NCI-H1048 (cell line): Measurements from ENCODE around the gene IL23A.
"Not testable (repeated sequence)": the region's sequence is repeated elsewhere in the genome, so short reads cannot be mapped to it uniquely, and the experiment has no call there.

ENCODE experiments used
- DNase-seq: peaks from one replicate; lab custom pipeline; 2025; lab: John Stamatoyannopoulos, UW

Gene IL23A, protein sequence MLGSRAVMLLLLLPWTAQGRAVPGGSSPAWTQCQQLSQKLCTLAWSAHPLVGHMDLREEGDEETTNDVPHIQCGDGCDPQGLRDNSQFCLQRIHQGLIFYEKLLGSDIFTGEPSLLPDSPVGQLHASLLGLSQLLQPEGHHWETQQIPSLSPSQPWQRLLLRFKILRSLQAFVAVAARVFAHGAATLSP

GRCh38 chr12:56338308-56339157 is at the start of gene IL23A:
Gene IL23A (plus strand): TSS chr12:56338884. CDS start chr12:56339045, 161 bp downstream.
- no peak for DNase-seq

GRCh38 chr12:56293795-56294194 is 44.9 kb upstream of the IL23A start:
- no peak for DNase-seq

- DNase-seq, result no peak
Measured at GRCh38 chr12:56296295-56296694, 42.4 kb upstream of the IL23A start.

DNA sequence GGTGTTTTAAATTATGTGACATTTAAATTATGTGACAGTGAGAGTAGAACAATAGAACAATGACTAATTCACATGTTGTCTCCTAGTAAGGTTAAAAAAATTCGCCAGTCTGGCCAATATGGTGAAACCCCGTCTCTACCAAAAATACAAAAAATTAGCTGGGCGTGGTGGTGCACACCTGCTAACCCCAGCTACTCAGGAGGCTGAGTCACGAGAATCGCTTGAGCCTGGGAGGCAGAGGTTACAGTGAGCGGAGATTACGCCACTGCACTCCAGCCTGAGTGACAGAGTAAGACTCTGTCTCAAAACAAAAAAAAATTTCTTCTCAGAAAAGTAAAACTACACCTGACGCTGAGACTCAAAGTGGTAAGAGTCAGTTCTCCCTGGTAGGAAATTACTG is 41.3 kb upstream of the IL23A start:
- no peak for DNase-seq

- no peak for DNase-seq
Measured at GRCh38 chr12:56298828-56299227, 39.9 kb upstream of the IL23A start.

GRCh38 chr12:56299308-56299852 is 39.3 kb upstream of the IL23A start:
- no peak for DNase-seq

GRCh38 chr12:56299853-56300643 is 38.6 kb upstream of the IL23A start, which contains the start of gene CS:
Gene CS (minus strand): TSS chr12:56300330. CDS start chr12:56300201, 129 bp downstream.
- DNase-seq, result peak; percentile 97

DNA sequence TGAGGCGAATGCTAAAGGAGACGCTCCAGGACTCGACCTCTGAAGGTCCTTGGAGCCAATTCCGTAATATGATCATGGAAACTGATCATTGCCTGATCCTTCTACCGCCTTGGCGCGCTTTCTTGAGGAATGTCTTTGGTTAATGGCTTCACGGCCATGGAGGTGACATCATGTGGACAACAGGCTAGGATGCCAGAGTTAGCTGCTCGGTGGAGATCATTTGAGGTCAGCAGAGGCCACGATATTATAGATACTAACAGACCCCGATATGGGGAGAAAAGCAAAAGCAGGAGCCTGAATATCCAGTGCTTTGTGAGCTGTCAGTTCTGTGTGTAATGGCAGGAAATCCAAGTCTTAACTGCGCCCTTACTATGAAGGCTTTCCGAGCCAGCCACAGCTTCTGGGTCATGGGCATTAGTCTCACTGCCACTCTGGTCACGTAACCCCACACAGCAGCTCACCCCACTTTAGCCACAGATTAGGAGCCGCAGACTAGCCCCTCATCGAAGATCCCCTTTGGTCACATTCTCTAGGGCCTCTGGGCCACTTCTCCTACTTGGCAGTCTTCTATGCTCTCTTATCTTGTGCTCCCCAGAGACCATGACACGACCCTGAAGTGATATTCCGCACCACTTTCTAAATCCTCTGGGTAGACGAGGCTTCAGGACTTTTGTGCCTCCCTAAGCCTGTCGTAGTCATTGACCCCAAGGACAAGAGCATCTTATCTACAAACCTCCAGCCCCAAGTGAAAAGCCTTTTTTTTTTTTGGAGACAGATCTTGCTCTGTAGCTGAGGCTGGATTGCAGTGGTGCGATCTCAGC is 37.8 kb upstream of the IL23A start:
- DNase-seq, result no peak

DNA sequence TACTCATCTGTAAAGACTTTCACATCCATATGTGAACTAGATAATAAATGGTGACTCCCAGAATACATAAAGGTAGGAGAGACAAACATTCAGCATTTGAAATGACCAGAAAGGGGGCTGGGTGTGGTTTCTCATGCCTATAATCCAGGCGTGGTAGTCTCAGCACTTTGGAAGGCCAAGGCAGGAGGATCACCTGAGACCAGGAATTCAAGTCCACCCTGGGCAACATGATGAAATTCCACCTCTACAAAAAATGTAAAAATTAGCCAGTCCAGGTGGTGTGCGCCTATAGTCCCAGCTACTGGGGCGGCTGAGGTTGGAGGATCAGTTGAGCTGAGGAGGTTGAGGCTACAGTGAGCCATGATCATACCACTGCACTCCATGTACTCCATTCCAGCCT is 34.4 kb upstream of the IL23A start:
- no peak for DNase-seq

DNA sequence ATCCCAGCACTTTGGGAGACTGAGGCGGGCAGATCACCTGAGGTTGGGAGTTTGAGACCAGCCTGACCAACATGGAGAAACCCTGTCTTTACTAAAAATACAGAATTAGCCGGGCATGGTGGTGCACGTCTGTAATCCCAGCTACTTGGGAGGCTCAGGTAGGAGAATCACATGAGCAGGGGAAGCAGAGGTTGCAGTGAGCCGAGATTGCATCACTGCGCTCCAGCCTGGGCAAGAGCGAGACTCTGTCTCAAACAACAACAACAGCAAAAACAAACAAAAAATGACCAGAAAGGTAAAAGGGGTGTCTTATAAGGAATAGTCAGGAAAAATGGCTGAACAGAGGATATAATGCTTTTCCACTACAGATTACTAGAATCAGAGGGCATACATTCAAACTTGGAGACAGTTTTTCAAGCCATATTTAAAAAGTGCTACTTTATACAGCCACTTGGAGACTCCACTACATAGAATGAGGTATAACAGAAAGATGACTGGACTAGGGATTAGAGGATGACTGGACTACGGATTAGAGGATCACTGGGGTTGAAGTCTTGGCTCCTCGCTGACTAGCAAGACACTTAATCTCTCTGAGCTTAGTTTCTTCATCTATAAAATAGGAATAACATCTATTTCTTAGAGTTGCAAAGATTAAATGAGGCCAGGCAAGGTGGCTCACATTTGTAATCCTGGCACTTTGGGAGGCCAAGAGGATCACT is 33.7 kb upstream of the IL23A start:
- DNase-seq, result no peak

GRCh38 chr12:56307221-56307965 is 31.3 kb upstream of the IL23A start:
- no peak for DNase-seq

GRCh38 chr12:56308714-56309113 is 30.0 kb upstream of the IL23A start:
- no peak for DNase-seq

DNA sequence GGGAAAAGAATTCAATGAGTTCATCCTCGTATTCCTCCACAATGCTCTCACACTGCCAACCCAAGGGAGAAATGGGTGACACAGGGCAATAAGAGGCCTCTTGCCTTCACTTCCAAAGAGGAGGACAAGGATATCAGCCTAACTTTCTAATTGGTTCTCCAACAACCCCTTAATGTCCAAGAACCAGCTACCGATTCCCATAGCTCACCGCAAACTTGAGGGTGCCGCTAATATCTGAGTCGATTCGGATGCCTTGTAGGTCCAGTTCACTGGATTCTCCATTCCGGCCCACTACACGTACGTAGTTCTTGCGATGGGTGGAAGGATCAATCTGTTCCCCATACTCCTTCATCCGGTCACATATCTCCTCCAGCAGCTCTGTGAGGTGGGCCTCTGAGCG is 27.7 kb upstream of the IL23A start:
- DNase-seq, result no peak

DNA sequence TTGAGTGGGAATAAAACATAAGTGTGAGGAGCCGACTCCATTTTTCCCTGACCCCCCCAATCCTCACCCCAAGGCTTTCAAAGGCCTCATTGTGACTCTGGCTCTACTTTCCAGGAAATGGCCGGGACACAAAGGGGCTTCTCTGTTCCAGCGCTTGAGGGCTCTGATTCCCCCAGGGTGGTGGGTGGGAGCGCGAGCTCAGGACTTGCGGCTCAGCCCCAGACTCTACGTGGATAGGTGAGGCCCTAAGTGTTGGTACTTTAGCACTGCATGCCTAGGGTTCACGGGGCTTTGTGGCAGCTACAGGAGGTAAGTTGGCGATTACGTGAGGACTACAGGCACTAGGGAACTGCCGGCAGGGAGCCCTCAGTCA is 23.4 kb upstream of the IL23A start:
- DNase-seq, result no peak

DNA sequence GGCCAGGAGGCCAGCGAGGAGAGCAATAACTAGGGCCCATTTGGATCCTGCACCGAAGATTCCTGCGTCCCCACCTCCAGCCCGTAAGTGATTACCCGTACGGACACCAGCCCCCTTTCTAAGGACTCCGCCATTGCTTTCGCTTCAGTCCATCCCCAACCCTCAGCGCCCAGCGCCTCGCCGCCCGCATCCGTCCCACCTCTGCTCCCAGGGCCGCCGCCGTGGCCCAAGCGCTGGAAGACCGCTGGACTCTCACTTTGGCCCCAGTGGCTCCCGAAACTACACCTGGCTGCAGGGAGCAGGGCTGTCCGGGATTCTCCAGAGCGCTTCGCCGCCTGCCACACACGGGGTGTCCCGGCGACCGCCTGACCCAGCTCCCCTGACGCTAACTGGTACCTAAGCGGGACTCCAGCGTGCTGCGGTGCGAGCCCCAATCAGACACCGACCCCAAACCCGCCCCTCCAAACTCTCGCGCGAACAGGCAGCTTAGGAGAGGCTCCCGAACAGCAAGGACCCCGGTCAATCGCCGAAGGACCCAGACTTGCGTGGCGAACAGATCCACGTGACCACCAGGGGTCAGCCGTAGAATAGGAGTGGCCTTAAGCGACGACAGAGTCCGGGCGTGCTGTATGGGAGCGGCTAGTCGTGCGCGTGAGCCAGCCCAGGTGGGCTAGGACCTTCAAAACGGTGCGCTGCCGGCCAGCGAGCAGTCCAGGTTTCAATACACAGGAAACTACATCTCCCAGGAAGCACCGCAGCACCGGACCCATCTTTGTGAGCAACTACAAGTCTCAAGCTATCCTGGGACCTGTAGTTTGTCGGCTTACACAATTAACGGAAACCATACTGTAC is 22.8 kb upstream of the IL23A start, which contains the start of gene CNPY2:
Gene CNPY2, minus strand, starts transcription at position 367 of the 852 bp plus-strand sequence. CDS start 771 bp downstream, outside the sequence.
- peak; percentile 88 for DNase-seq

GRCh38 chr12:56317675-56318074 is 21.0 kb upstream of the IL23A start:
- no peak for DNase-seq

- no peak for DNase-seq
Measured at GRCh38 chr12:56321027-56321426, 17.7 kb upstream of the IL23A start.

GRCh38 chr12:56321610-56322009 is 17.1 kb upstream of the IL23A start:
- DNase-seq, result not testable (repeated sequence)

GRCh38 chr12:56324206-56324605 is 14.5 kb upstream of the IL23A start:
- DNase-seq, result no peak
